HG02571 (cell line): ENCODE results near the gene GJA10.

Experiments
- ATAC-seq: cut with Tn5 transposase; IDR thresholded peaks from one replicate; pipeline ENCODE4 v1.9.1; 2021; ENCODE audit warnings: mild to moderate bottlenecking, moderate library complexity; ENCODE audit not compliant: unreplicated experiment

Gene GJA10

GRCh38 chr6:89942601-89943000 is 48.3 kb downstream of the GJA10 start:
- no peak for ATAC-seq

DNA sequence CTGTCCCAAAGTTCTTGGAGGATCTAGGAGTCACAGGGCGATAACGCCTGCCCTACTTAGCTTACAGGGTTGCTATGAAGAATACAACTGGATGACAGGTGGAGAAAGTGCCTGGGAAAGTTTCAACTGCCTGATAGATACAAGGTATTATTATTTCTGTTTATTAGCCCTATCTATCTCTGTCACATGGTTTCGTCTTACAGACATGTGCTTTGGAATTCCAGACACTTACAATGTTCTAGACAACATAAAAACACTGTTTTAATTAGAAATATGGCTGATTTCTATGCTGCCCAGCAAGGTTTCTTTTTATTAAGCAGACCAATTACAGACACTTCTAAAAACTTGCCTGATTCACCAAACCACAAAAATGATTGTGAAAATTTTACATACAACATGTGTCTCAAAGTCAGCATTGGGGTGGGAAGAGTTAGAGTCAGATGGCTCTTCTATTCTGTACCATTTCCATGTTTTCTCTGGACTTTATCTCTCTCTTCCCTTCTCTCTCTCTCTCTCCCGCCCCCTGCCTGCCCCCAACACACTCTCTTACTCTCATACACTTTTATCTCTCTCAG is 50.0 kb downstream of the GJA10 start:
- no peak for ATAC-seq

GRCh38 chr6:89944826-89945407 is 50.6 kb downstream of the GJA10 start:
- no peak for ATAC-seq
